ENCODE results near the gene MXRA8. TPM values are rescaled to one million over a fixed set of nuclear protein-coding genes. Genes with fewer than 3 reads are reported as not detected.
"Not testable (repeated sequence)": the region's sequence is repeated elsewhere in the genome, so short reads cannot be mapped to it uniquely, and the experiment has no call there.

Gene MXRA8
- total RNA-seq, 2 experiments from 2014 or later, result 0.61 TPM; not detected in 1

DNA sequence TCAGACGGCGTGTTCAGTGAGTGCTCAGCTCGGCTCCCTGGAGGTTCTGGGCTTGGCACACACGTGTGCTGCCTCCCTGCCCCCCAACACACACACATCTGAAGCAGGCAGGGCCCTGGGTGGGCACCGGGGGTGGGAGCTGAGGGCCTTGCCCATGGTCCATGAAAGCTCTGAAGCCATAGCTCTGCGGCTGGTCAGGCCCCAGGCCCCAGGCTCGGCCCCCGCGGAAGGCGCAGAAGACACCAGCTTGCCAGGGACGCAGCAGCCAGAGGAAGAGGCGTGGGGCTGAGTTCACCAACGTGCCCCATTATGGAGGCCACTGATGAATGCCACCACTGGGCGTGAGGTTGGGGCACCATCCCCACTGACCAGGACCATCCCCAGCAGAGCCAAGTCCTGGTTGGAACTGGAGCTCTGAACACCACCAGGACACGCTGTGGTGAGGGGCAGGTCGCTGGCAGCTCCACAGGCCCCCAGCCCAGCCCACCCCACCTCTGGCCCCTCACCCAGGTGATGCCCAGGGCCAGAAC lies 12.5 kb upstream of the MXRA8 start:
- Mint-ChIP-seq H3K36me3 (peaks cover 7% of the 10 kb centered on the region), H3K27ac (no peak overlapping the region), H3K4me1 (peaks cover 34% of the 10 kb centered on the region), H3K9me3 (ENCODE audit: low read depth) (no peaks in the 10 kb centered on the region), H3K4me3 (no peak overlapping the region), H3K27me3 (no peaks in the 10 kb centered on the region)
- ATAC-seq (no peak), DNase-seq (no peak)
- CTCF ChIA-PET, result interaction anchor here (0.5 to 5.8 kb wide), 16 partner anchors 11 to 352 kb away, joined by 3 to 42 read pairs (median 6); partner anchors contain the start of genes CCNL2 and MXRA8

DNA sequence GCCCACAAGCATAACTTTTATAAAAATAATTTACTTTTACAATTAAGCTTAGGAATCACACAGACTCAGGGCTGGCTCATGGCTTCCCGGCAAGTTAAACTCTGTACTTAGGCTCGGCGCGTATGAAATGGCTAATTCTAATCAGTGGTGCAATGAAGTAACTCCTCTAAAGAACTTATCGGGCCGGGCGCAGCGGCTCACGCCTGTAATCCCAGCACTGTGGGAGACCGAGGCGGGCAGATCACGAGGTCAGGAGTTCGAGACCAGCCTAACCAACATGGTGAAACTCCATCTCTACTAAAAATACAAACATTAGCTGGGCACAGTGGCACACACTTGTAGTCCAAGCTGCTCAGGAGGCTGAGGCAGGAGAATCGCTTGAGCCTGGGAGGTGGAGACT lies 11.7 kb upstream of the MXRA8 start:
- H3K4me3 Mint-ChIP-seq; DNase-seq; ATAC-seq; H3K27ac Mint-ChIP-seq; H3K27me3 Mint-ChIP-seq; H3K36me3 Mint-ChIP-seq; H3K9me3 Mint-ChIP-seq (ENCODE audit: low read depth): not testable (repeated sequence)
- H3K4me1 Mint-ChIP-seq, result peaks cover 31% of the 10 kb centered on the region
- CTCF ChIA-PET, result interaction anchor here (1.3 to 5.8 kb wide), 3 partner anchors 17 to 306 kb away, joined by 3 to 42 read pairs (median 5); no protein-coding TSS in a partner anchor

DNA sequence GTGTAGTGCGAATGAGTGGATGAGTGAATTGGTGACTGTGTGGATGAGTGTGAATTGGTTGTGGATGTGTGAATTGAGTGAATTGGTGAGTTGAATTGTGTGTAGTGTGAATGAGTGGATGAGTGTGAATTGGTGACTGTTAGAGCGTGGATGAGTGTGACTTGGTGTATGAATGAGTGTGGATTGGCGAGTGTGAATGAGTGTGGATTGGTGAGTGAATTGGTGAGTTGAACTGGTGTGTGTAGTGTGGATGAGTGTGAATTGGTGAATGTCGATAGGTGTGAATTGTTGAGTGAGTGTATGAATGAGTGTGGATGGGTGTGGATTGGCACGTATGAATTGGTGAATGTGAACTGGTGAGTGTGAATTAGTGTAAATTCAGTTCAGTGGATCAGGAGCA lies 9.0 kb upstream of the MXRA8 start:
- DNase-seq (no peak), ATAC-seq (no peak)
- Mint-ChIP-seq H3K27me3 (no peaks in the 10 kb centered on the region), H3K27ac (no peak overlapping the region), H3K9me3 (ENCODE audit: low read depth) (no peaks in the 10 kb centered on the region), H3K4me3 (no peak overlapping the region), H3K4me1 (peaks cover 16% of the 10 kb centered on the region), H3K36me3 (no peaks in the 10 kb centered on the region)
- CTCF ChIA-PET, result interaction anchor here (5.8 kb wide), 1 partner anchor 14 kb away, joined by 42 read pairs; no protein-coding TSS in a partner anchor

DNA sequence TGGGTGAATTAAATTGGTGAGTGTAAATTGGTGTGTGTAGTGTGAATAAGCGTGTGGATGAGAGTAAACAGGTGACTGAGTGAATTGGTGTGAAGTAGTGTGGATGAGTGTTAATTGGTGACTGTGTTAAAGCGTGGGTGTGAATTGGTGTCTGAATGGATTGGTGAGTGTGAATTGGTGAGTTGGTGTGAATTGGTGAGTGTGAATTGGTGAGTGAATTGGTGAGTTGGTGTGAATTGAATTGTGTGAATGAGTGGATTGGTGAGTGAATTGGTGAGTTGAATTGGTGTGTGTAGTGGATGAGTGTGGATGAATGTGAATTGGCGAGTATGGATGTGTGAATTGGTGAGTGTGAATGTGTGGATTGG lies 8.3 kb upstream of the MXRA8 start:
- ATAC-seq (no peak), DNase-seq (no peak)
- H3K4me1 Mint-ChIP-seq, result peaks cover 10% of the 10 kb centered on the region
- CTCF ChIA-PET, result no interaction called here
- no peaks in the 10 kb centered on the region for H3K27me3 Mint-ChIP-seq
- H3K36me3 Mint-ChIP-seq, result no peaks in the 10 kb centered on the region
- no peak overlapping the region for H3K4me3 Mint-ChIP-seq
- no peak overlapping the region for H3K27ac Mint-ChIP-seq
- H3K9me3 Mint-ChIP-seq (ENCODE audit: low read depth), result no peaks in the 10 kb centered on the region

DNA sequence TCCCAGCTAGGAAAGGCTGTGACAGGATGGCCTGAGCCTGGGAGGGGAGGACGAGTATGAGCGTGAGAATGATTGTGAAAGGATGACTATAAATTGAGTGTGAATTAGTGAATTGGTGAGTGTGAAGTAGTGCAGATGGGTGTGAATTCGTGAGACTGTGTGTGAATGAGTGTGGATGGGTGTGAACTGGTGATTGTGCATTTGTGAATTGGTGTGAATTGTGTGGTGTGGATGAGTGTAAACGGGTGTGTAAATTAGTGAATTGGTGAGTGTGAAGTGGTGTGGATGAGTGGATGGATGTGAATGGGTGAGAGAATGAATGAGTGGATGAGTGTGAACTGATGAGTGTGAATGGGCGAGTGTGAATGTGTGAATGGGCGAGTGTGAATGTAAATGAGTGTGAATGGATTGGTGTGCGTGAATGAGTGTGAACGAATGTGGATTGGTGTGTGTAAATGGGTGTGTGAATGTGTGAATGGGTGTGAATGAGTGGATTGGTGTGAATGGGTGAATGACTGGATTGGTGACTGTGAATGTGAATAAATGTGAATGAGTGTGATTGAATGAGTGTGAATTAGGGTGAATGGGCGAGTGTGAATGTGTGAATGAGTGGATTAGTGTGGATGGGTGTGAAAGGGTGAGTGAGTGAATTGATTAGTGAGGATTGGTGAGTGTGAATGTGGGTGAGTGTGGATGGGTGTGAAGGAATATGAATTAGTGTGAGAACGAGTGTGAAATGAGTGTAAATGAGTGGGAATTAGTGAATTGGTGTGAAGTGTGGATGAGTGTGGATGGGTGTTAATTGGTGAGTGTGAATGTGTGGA lies 7.7 kb upstream of the MXRA8 start:
- Mint-ChIP-seq H3K4me1 (peaks cover 4% of the 10 kb centered on the region), H3K27ac (no peak overlapping the region), H3K27me3 (no peaks in the 10 kb centered on the region), H3K9me3 (ENCODE audit: low read depth) (no peaks in the 10 kb centered on the region), H3K4me3 (no peak overlapping the region), H3K36me3 (no peaks in the 10 kb centered on the region)
- CTCF ChIA-PET, result no interaction called here
- ATAC-seq (no peak), DNase-seq (no peak)

DNA sequence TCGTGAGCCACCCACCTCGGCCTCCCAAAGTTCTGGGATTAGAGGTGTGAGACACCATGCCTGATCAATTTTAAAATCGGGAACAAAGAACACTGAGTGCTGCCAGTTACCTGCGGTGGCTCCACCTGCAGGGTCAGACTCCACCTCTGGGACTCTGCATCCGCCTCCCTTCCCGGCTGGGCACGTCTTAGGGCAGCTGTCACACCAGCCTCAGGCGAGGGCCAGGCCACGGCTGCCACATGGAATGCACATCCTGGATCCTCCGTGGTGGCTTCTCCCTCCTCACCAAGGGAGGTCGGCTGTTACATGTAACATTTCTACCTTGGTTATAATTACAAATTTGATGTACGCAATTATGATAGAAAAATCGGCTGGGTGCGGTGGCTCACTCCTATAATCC lies 5.9 kb upstream of the MXRA8 start:
- no peaks in the 10 kb centered on the region for H3K9me3 Mint-ChIP-seq (ENCODE audit: low read depth)
- no peak for ATAC-seq

DNA sequence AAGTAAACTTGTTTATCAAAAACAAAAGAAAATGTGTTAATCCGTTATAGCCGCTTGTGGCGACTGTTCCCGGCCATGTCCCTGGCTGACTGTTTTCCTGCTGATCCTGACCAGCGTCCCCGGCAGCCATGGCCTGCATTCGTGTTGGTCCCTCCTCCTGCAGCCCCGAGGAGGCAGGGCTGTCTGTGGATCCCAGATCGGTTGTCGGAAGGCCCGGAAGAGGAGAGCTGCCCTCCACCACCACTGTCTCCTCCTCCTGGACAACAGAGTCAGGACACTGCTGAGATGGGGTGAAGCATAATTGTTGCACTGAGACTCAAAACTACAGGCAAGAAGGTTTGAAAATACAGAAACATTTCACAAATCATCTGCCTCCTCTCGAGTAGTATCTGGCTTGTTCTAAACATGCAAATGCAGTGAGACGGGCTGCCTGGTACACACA lies 3.6 kb upstream of the MXRA8 start:
- no peaks in the 10 kb centered on the region for H3K36me3 Mint-ChIP-seq
- H3K9me3 Mint-ChIP-seq (ENCODE audit: low read depth), result no peaks in the 10 kb centered on the region
- no peak overlapping the region for H3K27ac Mint-ChIP-seq
- CTCF ChIA-PET, result no interaction called here
- no peaks in the 10 kb centered on the region for H3K27me3 Mint-ChIP-seq
- peaks cover 8% of the 10 kb centered on the region for H3K4me1 Mint-ChIP-seq
- H3K4me3 Mint-ChIP-seq, result no peak overlapping the region
- DNase-seq (no peak), ATAC-seq (no peak)

More for the DNA sequence above, 5.9 kb upstream of the MXRA8 start:
- H3K27ac Mint-ChIP-seq, result no peak overlapping the region
- H3K36me3 Mint-ChIP-seq, result no peaks in the 10 kb centered on the region
- CTCF ChIA-PET, result no interaction called here
- no peaks in the 10 kb centered on the region for H3K27me3 Mint-ChIP-seq
- no peak overlapping the region for H3K4me3 Mint-ChIP-seq
- no peak for DNase-seq
- peaks cover 2% of the 10 kb centered on the region for H3K4me1 Mint-ChIP-seq

DNA sequence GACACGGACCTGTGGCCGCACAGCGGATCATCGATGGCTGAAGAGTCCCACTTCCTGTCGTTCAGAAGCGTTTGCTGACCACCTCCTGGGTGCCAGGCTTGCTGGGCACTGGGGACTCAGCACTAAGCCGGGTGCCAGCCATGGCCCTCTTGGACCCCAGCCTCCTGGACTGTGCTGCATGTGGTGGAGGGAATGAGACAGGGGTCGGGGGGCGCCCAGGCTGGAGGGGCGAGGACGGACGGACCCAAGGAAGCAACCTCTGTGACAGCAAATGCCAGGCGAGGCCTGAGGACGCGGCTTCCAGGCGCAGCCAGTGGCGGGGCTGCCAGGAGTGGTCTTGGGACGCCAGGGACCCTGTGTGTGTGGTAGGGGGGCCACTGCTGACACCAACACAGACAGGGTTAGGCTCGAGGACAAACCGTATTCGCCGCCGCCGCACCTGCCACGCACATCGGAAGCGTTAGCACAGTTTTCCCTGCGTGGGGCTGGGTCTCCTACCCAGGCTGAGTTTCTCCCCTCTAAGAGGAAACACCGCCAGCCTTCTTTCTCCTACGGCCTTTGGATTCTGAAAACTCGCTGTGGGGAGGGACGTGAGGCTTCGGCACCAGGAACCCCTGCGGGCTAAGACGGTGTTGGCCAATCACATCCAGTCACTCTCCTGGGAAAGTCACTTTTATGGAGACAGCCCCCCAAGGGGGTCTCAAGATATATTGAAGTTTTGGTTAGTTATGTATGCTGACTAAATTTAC lies 3.1 kb upstream of the MXRA8 start:
- no peaks in the 10 kb centered on the region for H3K9me3 Mint-ChIP-seq (ENCODE audit: low read depth)
- H3K36me3 Mint-ChIP-seq, result no peaks in the 10 kb centered on the region
- no peak overlapping the region for H3K27ac Mint-ChIP-seq
- CTCF ChIA-PET, result no interaction called here
- H3K4me3 Mint-ChIP-seq, result no peak overlapping the region
- no peaks in the 10 kb centered on the region for H3K27me3 Mint-ChIP-seq
- peaks cover 8% of the 10 kb centered on the region for H3K4me1 Mint-ChIP-seq
- DNase-seq (no peak), ATAC-seq (no peak)

DNA sequence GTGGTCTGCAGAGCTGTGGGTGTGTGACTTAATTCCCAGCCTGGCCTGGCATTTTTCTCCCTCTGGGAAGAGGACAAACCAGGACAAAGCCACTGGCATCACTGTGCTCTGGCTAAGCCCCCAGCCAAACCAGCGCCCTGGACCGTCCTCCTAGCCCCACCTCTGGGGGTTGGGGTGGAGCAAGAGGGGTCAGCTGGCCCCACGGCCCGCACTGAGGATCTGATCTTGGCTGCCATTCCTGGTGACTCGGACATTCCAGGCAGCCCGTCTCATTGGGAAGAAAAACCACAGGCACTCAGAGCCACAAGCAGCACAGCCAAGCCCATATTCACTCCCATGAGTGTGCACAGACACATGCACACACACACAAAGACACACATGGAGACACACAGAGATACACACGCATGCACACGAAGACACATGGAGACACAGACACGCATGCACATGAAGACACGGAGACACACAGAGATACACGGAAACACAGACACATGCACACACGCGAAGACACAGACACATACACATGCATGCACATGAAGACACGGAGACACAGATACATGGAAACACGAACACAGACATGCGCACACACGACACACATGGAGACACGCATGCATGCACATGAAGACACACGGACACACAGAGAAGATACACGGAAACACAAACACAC lies 2.3 kb upstream of the MXRA8 start:
- Mint-ChIP-seq H3K36me3 (no peaks in the 10 kb centered on the region), H3K27ac (no peak overlapping the region), H3K27me3 (no peaks in the 10 kb centered on the region), H3K4me3 (no peak overlapping the region), H3K9me3 (ENCODE audit: low read depth) (no peaks in the 10 kb centered on the region), H3K4me1 (peaks cover 8% of the 10 kb centered on the region)
- no peak for ATAC-seq
- CTCF ChIA-PET, result interaction anchor here (1.5 kb wide), 1 partner anchor 8 kb away, joined by 3 read pairs; no protein-coding TSS in a partner anchor
- no peak for DNase-seq

DNA sequence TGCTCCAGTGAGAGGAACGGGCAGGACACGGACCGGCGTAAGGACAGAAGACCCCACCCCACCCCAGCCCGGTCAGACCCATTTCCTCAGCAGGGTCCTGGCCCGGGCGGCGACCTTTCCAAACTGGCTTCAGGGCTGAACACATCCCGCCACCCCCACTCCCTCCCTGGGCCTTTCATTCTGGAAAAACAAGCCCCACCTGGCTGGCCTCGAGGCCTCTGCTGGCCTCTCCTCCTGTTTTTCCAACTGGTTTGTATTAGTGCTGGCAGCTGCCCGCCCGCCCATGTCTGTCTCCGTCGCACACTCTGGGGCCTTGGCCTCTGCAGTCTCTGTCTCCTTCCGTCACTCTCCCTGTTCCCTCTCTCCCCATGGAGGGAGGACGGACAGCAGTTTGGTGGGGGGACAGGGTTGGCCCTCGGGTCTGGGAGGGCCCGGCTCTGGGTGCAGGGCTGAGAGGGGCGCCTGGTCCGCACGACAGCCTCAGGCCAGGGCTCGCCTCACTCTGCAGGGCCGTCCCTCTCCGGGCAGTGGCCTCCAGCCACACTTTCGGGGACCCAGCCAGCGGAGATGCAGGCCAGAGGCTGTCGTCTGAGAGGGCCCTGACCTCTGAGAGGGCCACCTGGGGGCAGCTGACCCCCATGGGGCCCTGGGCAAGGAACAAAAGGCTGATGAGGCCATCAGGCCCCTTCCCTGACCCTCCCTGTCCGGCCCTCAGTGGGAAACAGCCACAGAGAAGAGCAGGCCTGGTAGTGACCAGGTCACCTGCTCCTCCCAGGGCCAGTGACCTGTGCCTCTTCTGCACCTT lies 1.5 kb upstream of the MXRA8 start:
- no peaks in the 10 kb centered on the region for H3K27me3 Mint-ChIP-seq
- DNase-seq (no peak), ATAC-seq (no peak)
- no peaks in the 10 kb centered on the region for H3K9me3 Mint-ChIP-seq (ENCODE audit: low read depth)
- H3K36me3 Mint-ChIP-seq, result no peaks in the 10 kb centered on the region
- CTCF ChIA-PET, result interaction anchor here (1.5 kb wide), 2 partner anchors 9 to 12 kb away, joined by 3 to 7 read pairs; no protein-coding TSS in a partner anchor
- H3K4me1 Mint-ChIP-seq, result peaks cover 8% of the 10 kb centered on the region
- no peak overlapping the region for H3K27ac Mint-ChIP-seq
- no peak overlapping the region for H3K4me3 Mint-ChIP-seq

DNA sequence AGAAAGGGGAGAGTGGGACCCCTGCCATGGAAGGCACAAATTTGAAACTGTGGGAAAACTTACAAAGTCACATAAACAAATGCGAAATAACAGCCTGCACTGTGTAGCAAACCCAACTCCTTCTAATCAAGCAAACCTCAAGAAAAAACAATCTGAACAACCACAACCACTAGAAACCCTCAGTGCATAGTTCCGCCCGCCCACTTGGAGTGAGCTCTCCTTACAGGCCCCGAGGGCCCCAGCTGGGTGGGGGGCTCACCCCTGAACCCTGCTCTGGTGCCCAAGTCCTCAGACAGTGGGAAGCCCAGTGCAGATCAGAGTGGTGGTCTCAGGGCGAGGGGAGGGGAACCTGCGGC lies 931 bp upstream of the MXRA8 start:
- Mint-ChIP-seq H3K4me1 (peaks cover 9% of the 10 kb centered on the region), H3K36me3 (no peaks in the 10 kb centered on the region), H3K27me3 (peaks cover under 1% of the 10 kb centered on the region), H3K9me3 (ENCODE audit: low read depth) (no peaks in the 10 kb centered on the region), H3K4me3 (no peak overlapping the region), H3K27ac (peak overlapping the region; percentile 26)
- ATAC-seq (peak; percentile 48), DNase-seq (no peak)
- CTCF ChIA-PET, result interaction anchor here (1.5 kb wide), 2 partner anchors 9 to 13 kb away, joined by 3 to 7 read pairs; no protein-coding TSS in a partner anchor

DNA sequence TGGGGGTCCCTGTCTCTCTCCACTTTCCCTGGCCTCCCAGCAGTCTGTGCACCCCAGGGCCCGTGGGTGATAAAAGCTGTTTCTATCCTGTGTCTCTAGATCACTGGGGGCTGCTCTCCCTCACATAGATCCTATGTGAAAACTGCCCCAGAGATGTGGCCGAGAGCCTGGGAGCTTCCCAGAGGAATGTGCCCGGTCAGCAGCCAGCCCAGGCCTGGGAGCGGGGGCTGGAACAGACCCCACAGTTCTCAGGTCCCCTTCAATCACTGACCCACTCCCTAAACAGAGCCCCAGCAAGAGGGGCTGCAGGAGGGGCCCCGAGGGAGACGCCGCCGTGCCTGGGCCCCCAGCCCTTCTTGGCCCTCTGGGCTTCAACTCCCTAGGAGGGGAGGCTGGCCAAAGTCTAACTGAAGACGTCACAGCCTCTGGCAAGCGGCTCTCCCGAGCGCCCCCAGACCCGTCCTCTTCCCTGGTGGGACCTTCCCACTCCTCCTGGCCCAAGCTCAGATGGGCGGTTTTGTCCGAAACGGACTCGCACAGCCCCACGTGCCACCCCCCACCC lies 403 bp downstream of the MXRA8 start:
- H3K27ac Mint-ChIP-seq, result no peak overlapping the region
- no peak for DNase-seq
- no peaks in the 10 kb centered on the region for H3K36me3 Mint-ChIP-seq
- H3K4me3 Mint-ChIP-seq, result no peak overlapping the region
- H3K4me1 Mint-ChIP-seq, result peaks cover 11% of the 10 kb centered on the region
- ATAC-seq, result no peak
- no peaks in the 10 kb centered on the region for H3K9me3 Mint-ChIP-seq (ENCODE audit: low read depth)
- CTCF ChIA-PET, result interaction anchor here (1.2 to 1.7 kb wide), 2 partner anchors 14 to 17 kb away, joined by 3 to 5 read pairs; partner anchors contain the start of gene AURKAIP1
- peaks cover 14% of the 10 kb centered on the region for H3K27me3 Mint-ChIP-seq
